Measurements from ENCODE around the gene PVALEF.

Gene PVALEF

DNA sequence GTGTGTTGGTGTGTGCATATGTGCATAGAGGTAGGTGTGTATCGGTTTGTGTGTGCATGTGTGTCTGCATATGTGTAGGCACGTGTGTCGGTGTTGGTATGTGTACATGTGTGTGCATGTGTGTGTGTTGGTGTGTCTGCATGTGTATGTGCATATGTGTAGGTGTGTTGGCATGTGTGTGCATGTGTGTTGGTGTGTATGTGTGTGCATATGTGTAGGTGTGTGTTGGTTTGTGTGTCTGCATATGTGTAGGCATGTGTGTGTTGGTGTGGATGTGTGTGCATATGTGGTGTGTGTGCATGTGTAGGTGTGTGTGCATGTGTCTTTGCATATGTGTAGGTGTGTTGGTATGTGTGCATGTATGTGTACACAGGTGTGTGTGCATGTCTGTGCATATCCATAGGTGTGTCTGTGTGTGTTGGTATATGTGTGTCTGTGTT lies 4.6 kb downstream of the PVALEF start:
- H3K36me3 ChIP-seq (ENCODE audit: control insufficient read depth, insufficient read depth, low read length): no peaks in the 10 kb centered on the region
- DNase-seq: no peak
- no peaks in the 10 kb centered on the region for H3K27me3 ChIP-seq (ENCODE audit: insufficient read depth, low read length, poor library complexity)
- H3K18ac ChIP-seq (ENCODE audit: low read length): no peak overlapping the region
- no peaks in the 10 kb centered on the region for H3K79me1 ChIP-seq (ENCODE audit: low read length)
- H4K5ac ChIP-seq (ENCODE audit: low read length): no peak overlapping the region
- no peak overlapping the region for H2BK15ac ChIP-seq (replicated peaks; ENCODE audit: low read depth)
- no peak overlapping the region for H3K23ac ChIP-seq (ENCODE audit: low read length)
- no peak overlapping the region for H3K4me3 ChIP-seq (ENCODE audit: low read length)
- H4K8ac ChIP-seq (ENCODE audit: low read depth, low read length): no peak overlapping the region
- no peaks in the 10 kb centered on the region for H3K4me1 ChIP-seq (ENCODE audit: control insufficient read depth, low read depth, low read length)
- no peaks in the 10 kb centered on the region for H3K79me2 ChIP-seq (ENCODE audit: control insufficient read depth, insufficient read depth, low read length)
- H3K4ac ChIP-seq (ENCODE audit: low read depth, low read length): no peak overlapping the region
- no peak overlapping the region for H3K9ac ChIP-seq (ENCODE audit: low read length)
- H2AK5ac ChIP-seq (ENCODE audit: low read length): no peak overlapping the region
- H2BK120ac ChIP-seq (ENCODE audit: low read depth, low read length): no peak overlapping the region
- no peak overlapping the region for H3K27ac ChIP-seq (ENCODE audit: low read depth, low read length)
- no peak overlapping the region for H3K4me2 ChIP-seq (ENCODE audit: low read length)
- no peak overlapping the region for H3K56ac ChIP-seq (ENCODE audit: low read length)
- no peak overlapping the region for H2BK5ac ChIP-seq (ENCODE audit: low read length)
- WGBS (ENCODE audit: extremely low coverage, insufficient coverage, low lambda C conversion rate): no CpG with 5 or more reads among the region's 3 CpGs

DNA sequence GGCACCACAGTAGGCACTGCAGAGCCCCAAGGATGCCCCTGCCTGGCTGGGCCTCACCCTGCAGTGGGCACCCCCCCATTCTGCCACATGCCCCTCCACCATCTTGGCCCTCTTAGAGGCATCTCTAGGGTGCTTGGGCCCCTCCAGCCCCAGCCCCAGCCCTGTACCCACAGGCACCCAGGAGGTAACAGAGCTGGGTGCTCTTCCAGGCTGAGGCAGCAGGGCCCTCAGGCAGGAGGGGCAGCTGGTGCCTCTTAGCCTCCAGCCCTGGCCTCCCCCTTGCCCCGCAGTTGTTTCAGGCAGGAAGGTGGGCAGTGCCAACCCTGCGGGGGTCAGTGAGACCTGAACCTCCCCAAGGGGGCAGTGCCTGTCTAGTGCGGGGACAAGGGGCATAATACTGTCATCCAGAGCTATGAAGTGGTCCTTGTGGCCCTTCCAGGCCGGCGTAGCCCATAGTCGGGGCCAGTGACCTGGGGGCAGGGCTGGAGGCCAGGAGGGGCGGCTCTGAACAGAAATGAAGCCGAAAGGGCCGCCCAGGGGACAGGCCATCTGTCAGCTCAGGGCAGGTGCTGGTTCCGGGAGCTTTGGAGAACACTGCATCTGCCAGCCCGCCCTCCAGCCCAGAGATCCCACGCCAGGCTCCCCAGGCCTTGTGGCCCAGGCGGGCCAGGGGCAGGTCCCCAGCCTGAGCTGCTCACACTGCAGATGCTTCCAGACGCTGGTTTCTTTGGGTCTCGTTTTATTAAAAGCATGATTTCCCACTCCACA lies 5.6 kb downstream of the PVALEF start:
- no peak overlapping the region for H3K23ac ChIP-seq (ENCODE audit: low read length)
- H2BK5ac ChIP-seq (ENCODE audit: low read length): no peak overlapping the region
- H2BK120ac ChIP-seq (ENCODE audit: low read depth, low read length): no peak overlapping the region
- H3K27ac ChIP-seq (ENCODE audit: low read depth, low read length): no peak overlapping the region
- H3K79me1 ChIP-seq (ENCODE audit: low read length): no peaks in the 10 kb centered on the region
- no peak overlapping the region for H3K4ac ChIP-seq (ENCODE audit: low read depth, low read length)
- H3K79me2 ChIP-seq (ENCODE audit: control insufficient read depth, insufficient read depth, low read length): no peaks in the 10 kb centered on the region
- H4K8ac ChIP-seq (ENCODE audit: low read depth, low read length): no peak overlapping the region
- H3K9ac ChIP-seq (ENCODE audit: low read length): no peak overlapping the region
- no peak overlapping the region for H3K18ac ChIP-seq (ENCODE audit: low read length)
- no peak overlapping the region for H2AK5ac ChIP-seq (ENCODE audit: low read length)
- no peaks in the 10 kb centered on the region for H3K36me3 ChIP-seq (ENCODE audit: control insufficient read depth, insufficient read depth, low read length)
- H3K27me3 ChIP-seq (ENCODE audit: insufficient read depth, low read length, poor library complexity): no peaks in the 10 kb centered on the region
- H2BK15ac ChIP-seq (replicated peaks; ENCODE audit: low read depth): no peak overlapping the region
- no peak overlapping the region for H3K56ac ChIP-seq (ENCODE audit: low read length)
- no peak overlapping the region for H3K4me3 ChIP-seq (ENCODE audit: low read length)
- no CpG with 5 or more reads among the region's 15 CpGs for WGBS (ENCODE audit: extremely low coverage, insufficient coverage, low lambda C conversion rate)
- DNase-seq: no peak
- no peaks in the 10 kb centered on the region for H3K4me1 ChIP-seq (ENCODE audit: control insufficient read depth, low read depth, low read length)
- H4K5ac ChIP-seq (ENCODE audit: low read length): no peak overlapping the region
- no peak overlapping the region for H3K4me2 ChIP-seq (ENCODE audit: low read length)

DNA sequence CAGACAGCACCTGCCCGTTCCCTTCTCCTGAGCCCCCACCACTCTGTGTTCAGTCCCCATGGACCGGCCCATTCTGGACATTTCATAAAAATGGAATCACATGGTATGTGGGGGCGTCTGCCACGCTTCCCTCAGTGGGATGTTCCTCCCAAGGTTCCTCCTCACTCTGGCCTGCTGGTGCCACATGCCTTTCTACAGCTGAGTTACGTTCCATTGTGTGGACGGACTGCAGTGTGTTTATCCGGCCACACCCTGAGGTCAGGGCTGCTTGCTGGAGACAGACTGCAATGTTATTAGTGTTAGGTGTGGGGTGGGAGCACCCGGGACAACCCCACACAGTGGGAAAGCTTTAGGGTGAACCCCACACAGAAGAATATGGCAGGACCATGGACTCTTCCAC lies 6.6 kb downstream of the PVALEF start:
- no peak overlapping the region for H3K27ac ChIP-seq (ENCODE audit: low read depth, low read length)

GRCh38 chr17:81173052-81173761 lies 7.9 kb downstream of the PVALEF start:
- Histone ChIP-seq H2BK5ac (ENCODE audit: low read length) (no peak overlapping the region), H3K79me1 (ENCODE audit: low read length) (no peaks in the 10 kb centered on the region), H3K4me2 (ENCODE audit: low read length) (no peak overlapping the region), H3K27me3 (ENCODE audit: insufficient read depth, low read length, poor library complexity) (no peaks in the 10 kb centered on the region), H3K4me1 (ENCODE audit: control insufficient read depth, low read depth, low read length) (no peaks in the 10 kb centered on the region), H3K79me2 (ENCODE audit: control insufficient read depth, insufficient read depth, low read length) (no peaks in the 10 kb centered on the region), H3K23ac (ENCODE audit: low read length) (no peak overlapping the region), H3K4ac (ENCODE audit: low read depth, low read length) (no peak overlapping the region), H4K8ac (ENCODE audit: low read depth, low read length) (no peak overlapping the region), H2BK15ac (replicated peaks; ENCODE audit: low read depth) (no peak overlapping the region), H3K27ac (ENCODE audit: low read depth, low read length) (no peak overlapping the region), H3K4me3 (ENCODE audit: low read length) (no peak overlapping the region), H3K36me3 (ENCODE audit: control insufficient read depth, insufficient read depth, low read length) (no peaks in the 10 kb centered on the region), H3K9ac (ENCODE audit: low read length) (no peak overlapping the region), H2AK5ac (ENCODE audit: low read length) (no peak overlapping the region), H4K5ac (ENCODE audit: low read length) (no peak overlapping the region), H3K56ac (ENCODE audit: low read length) (no peak overlapping the region), H3K18ac (ENCODE audit: low read length) (no peak overlapping the region), H2BK120ac (ENCODE audit: low read depth, low read length) (no peak overlapping the region)
- no CpG with 5 or more reads among the region's 11 CpGs for WGBS (ENCODE audit: extremely low coverage, insufficient coverage, low lambda C conversion rate)
- DNase-seq: no peak

More for the DNA sequence above, 6.6 kb downstream of the PVALEF start:
- no peak overlapping the region for H3K23ac ChIP-seq (ENCODE audit: low read length)
- H4K8ac ChIP-seq (ENCODE audit: low read depth, low read length): no peak overlapping the region
- no peak overlapping the region for H3K9ac ChIP-seq (ENCODE audit: low read length)
- WGBS (ENCODE audit: extremely low coverage, insufficient coverage, low lambda C conversion rate): no CpG with 5 or more reads among the region's 8 CpGs
- no peaks in the 10 kb centered on the region for H3K27me3 ChIP-seq (ENCODE audit: insufficient read depth, low read length, poor library complexity)
- no peak overlapping the region for H3K4ac ChIP-seq (ENCODE audit: low read depth, low read length)
- no peak overlapping the region for H3K56ac ChIP-seq (ENCODE audit: low read length)
- H2BK120ac ChIP-seq (ENCODE audit: low read depth, low read length): no peak overlapping the region
- no peak overlapping the region for H2BK5ac ChIP-seq (ENCODE audit: low read length)
- H4K5ac ChIP-seq (ENCODE audit: low read length): no peak overlapping the region
- DNase-seq: no peak
- H3K4me3 ChIP-seq (ENCODE audit: low read length): no peak overlapping the region
- no peaks in the 10 kb centered on the region for H3K36me3 ChIP-seq (ENCODE audit: control insufficient read depth, insufficient read depth, low read length)
- no peaks in the 10 kb centered on the region for H3K79me2 ChIP-seq (ENCODE audit: control insufficient read depth, insufficient read depth, low read length)
- no peak overlapping the region for H3K4me2 ChIP-seq (ENCODE audit: low read length)
- H3K18ac ChIP-seq (ENCODE audit: low read length): no peak overlapping the region
- no peak overlapping the region for H2AK5ac ChIP-seq (ENCODE audit: low read length)
- no peaks in the 10 kb centered on the region for H3K4me1 ChIP-seq (ENCODE audit: control insufficient read depth, low read depth, low read length)
- H3K79me1 ChIP-seq (ENCODE audit: low read length): no peaks in the 10 kb centered on the region
- no peak overlapping the region for H2BK15ac ChIP-seq (replicated peaks; ENCODE audit: low read depth)

DNA sequence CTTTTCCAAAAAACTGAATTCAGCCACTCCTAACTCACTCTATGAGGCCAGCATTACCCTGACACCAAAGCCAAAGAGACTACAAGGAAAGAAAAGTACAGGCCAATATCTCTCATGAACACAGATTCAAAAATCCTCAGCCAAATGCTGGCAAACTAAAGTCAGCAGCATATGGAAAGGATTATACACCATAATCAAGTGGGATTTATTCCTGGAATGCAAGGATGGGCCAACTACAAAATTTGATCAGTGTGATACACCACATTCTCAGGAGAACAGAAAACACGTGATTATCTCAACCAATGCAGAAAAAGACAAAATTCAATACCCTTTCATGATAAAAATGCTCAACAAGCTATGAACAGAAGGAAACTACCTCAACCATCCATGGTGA lies 8.5 kb downstream of the PVALEF start:
- DNase-seq: no peak
- no peaks in the 10 kb centered on the region for H3K4me1 ChIP-seq (ENCODE audit: control insufficient read depth, low read depth, low read length)
- WGBS (ENCODE audit: extremely low coverage, insufficient coverage, low lambda C conversion rate): no CpG with 5 or more reads among the region's 1 CpG
- H2BK120ac ChIP-seq (ENCODE audit: low read depth, low read length): no peak overlapping the region
- no peak overlapping the region for H2AK5ac ChIP-seq (ENCODE audit: low read length)
- no peak overlapping the region for H3K4me3 ChIP-seq (ENCODE audit: low read length)
- no peaks in the 10 kb centered on the region for H3K27me3 ChIP-seq (ENCODE audit: insufficient read depth, low read length, poor library complexity)
- H3K4me2 ChIP-seq (ENCODE audit: low read length): no peak overlapping the region
- H3K79me1 ChIP-seq (ENCODE audit: low read length): no peaks in the 10 kb centered on the region
- no peak overlapping the region for H3K4ac ChIP-seq (ENCODE audit: low read depth, low read length)
- H4K5ac ChIP-seq (ENCODE audit: low read length): no peak overlapping the region
- no peak overlapping the region for H3K9ac ChIP-seq (ENCODE audit: low read length)
- H4K8ac ChIP-seq (ENCODE audit: low read depth, low read length): no peak overlapping the region
- no peak overlapping the region for H3K23ac ChIP-seq (ENCODE audit: low read length)
- H3K18ac ChIP-seq (ENCODE audit: low read length): no peak overlapping the region
- no peak overlapping the region for H3K56ac ChIP-seq (ENCODE audit: low read length)
- no peaks in the 10 kb centered on the region for H3K36me3 ChIP-seq (ENCODE audit: control insufficient read depth, insufficient read depth, low read length)
- H2BK5ac ChIP-seq (ENCODE audit: low read length): no peak overlapping the region
- H3K79me2 ChIP-seq (ENCODE audit: control insufficient read depth, insufficient read depth, low read length): no peaks in the 10 kb centered on the region
- H2BK15ac ChIP-seq (replicated peaks; ENCODE audit: low read depth): no peak overlapping the region
- no peak overlapping the region for H3K27ac ChIP-seq (ENCODE audit: low read depth, low read length)
